ENCODE measurements around the gene CHID1.

DNA sequence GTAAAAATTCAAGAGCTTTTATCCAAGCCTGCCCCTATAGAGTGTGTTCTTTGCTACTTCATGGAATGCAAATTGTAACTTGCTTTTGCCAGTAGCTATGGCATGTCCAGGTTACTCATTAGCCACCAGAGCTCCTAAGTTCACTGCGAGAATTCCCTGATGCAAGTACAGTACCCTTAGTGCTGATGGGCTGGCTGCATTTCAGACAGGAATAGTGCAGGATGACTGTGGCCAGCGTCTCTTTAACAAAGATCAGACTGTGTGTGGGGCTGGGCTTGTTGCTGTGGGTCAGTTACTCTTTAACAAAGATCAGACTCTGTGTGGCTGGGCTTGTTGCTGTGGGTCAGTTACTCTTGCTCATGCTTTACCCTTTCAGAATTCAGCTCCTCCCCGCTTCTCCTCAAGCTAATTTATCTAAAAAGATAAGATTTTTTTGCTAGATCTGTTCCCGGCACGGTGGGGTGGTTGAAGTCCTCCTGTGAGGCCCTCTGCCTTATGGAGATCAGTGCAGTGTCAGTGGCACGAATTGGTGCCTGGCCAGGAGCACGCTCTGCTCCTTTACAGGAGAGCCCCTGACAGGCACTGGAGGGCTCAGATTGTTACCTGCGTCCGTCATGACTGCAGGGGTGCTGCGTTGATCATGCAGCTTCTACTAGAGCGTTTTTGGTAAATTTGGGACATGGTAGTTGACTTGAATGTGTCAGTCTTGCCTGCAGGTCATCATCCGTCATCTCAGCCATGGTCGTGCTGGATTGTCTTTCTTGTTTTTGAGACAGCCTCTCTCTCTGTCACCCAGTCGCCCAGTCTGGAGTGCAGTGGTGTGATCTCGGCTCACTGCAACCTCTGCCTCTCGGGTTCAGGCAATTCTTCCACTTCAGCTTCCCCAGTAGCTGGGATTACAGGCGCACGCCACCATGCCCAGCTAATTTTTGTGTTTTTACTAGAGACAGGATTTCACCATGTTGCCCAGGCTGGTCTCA is 42.1 kb upstream of the CHID1 start:
- TF ChIP-seq EZH2 (IDR thresholded peaks at IDR 0.05; ENCODE audit: insufficient read depth, low read length) (no peak), CTCF (IDR thresholded peaks at IDR 0.05; ENCODE audit: insufficient read depth, low read depth, low read length) (no peak)

All from astrocyte (in vitro differentiated cells and primary cell).